Stimulated activated CD4-positive, alpha-beta T cell treated with anti-CD3 and anti-CD28 coated beads, Interleukin-12 subunit alpha, Interleukin-12 subunit beta, amount 100 ng/mL, for 4 hours (primary cell): Measurements from ENCODE around the gene BMP3.
"Not testable (repeated sequence)": the region's sequence is repeated elsewhere in the genome, so short reads cannot be mapped to it uniquely, and the experiment has no call there.

Source experiments
- DNase-seq: peaks from one replicate; pipeline ENCODE4 v3.0.0-alpha.2; 2020

The BMP3 gene

GRCh38 chr4:81030061-81030980 is at the start of gene BMP3:
Gene BMP3 (plus strand): TSS chr4:81030708. CDS start chr4:81031285, 577 bp downstream.
- DNase-seq = no peak

GRCh38 chr4:80986011-80986410 is 44.5 kb upstream of the BMP3 start:
- DNase-seq = no peak

- DNase-seq = no peak
Measured at GRCh38 chr4:80989921-80990544, 40.5 kb upstream of the BMP3 start.

GRCh38 chr4:80990851-80991250 is 39.7 kb upstream of the BMP3 start:
- DNase-seq = no peak

- DNase-seq = no peak
Measured at GRCh38 chr4:80999943-81000342, 30.6 kb upstream of the BMP3 start.

GRCh38 chr4:81003597-81004111 is 26.9 kb upstream of the BMP3 start:
- DNase-seq = no peak

GRCh38 chr4:81007417-81007816 is 23.1 kb upstream of the BMP3 start:
- DNase-seq = no peak

- DNase-seq = not testable (repeated sequence)
Measured at GRCh38 chr4:81016566-81016965, 13.9 kb upstream of the BMP3 start.

- no peak for DNase-seq
Measured at GRCh38 chr4:81019006-81019405, 11.5 kb upstream of the BMP3 start.

- DNase-seq = no peak
Measured at GRCh38 chr4:81021142-81021944, 9.2 kb upstream of the BMP3 start.

- no peak for DNase-seq
Measured at GRCh38 chr4:81021981-81022380, 8.5 kb upstream of the BMP3 start.

- DNase-seq = no peak
Measured at GRCh38 chr4:81023484-81023883, 7.0 kb upstream of the BMP3 start.

- DNase-seq = no peak
Measured at GRCh38 chr4:81030981-81031791, 678 bp downstream of the BMP3 start.

GRCh38 chr4:81031796-81032551 is 1.5 kb downstream of the BMP3 start:
- DNase-seq = no peak

GRCh38 chr4:81032771-81033684 is 2.5 kb downstream of the BMP3 start:
- no peak for DNase-seq

- DNase-seq = no peak
Measured at GRCh38 chr4:81038636-81039350, 8.3 kb downstream of the BMP3 start.

- no peak for DNase-seq
Measured at GRCh38 chr4:81039351-81039972, 9.0 kb downstream of the BMP3 start.

- no peak for DNase-seq
Measured at GRCh38 chr4:81040012-81040659, 9.6 kb downstream of the BMP3 start.
